Gastroesophageal sphincter (tissue), 4 donors: ENCODE measurements around the gene GET3. TPM values are rescaled to one million over a fixed set of nuclear protein-coding genes. Genes with fewer than 3 reads are reported as not detected.

ENCODE experiments used
- ATAC-seq: fragments of 150-250 bp; one replicate; pipeline ENCODE4 v1.9.1; 2016; ENCODE audit warnings: mild to moderate bottlenecking, moderate library complexity
- H3K27ac ChIP-seq, 4 donors: fragments of 200-600 bp; sonication (generic) in 3 of 4; 1 replicate in 3 of 4; 2 replicates in 1 of 4; pipeline ENCODE4 v1.5.1; 2016 to 2019
- H3K27me3 ChIP-seq: fragments of 200-600 bp; sonication (generic); one replicate; pipeline ENCODE4 v1.5.1; 2019
- H3K36me3 ChIP-seq, 2 donors: fragments of 200-600 bp; sonication (generic); one replicate each; pipeline ENCODE4 v1.5.1; 2019; ENCODE audit warnings: control low read depth in 1 of 2
- H3K4me1 ChIP-seq, 3 donors: fragments of 200-600 bp; sonication (generic); 1 replicate in 2 of 3; 2 replicates in 1 of 3; pipeline ENCODE4 v1.5.1; 2016 to 2019; ENCODE audit warnings: control low read depth in 2 of 3
- H3K4me3 ChIP-seq, 2 donors: fragments of 200-600 bp; sonication (generic); one replicate each; pipeline ENCODE4 v1.5.1; 2019; ENCODE audit warnings: mild to moderate bottlenecking in 1 of 2, moderate library complexity in 1 of 2
- H3K9me3 ChIP-seq, 3 donors: fragments of 200-600 bp; sonication (generic); one replicate each; pipeline ENCODE4 v1.5.1; 2017 to 2019; ENCODE audit warnings: control low read depth in 2 of 3
- EP300 ChIP-seq: sonication (generic); formaldehyde crosslinking; IDR thresholded peaks from one replicate; pipeline ENCODE4 v1.6.1; 2017; ENCODE audit warnings: antibody characterized with exemption, mild to moderate bottlenecking
- POLR2A ChIP-seq, 2 donors: fragments of 450-650 bp; IDR thresholded peaks; one replicate each; pipeline ENCODE4 v1.6.1; 2017; ENCODE audit warnings: antibody characterized with exemption in 2 of 2, mild to moderate bottlenecking in 2 of 2, moderate library complexity in 1 of 2
- POLR2AphosphoS5 ChIP-seq: sonication (generic); formaldehyde crosslinking; IDR thresholded peaks from one replicate; pipeline ENCODE4 v1.6.1; 2017; ENCODE audit warnings: antibody characterized with exemption
- WGBS, 2 donors: methylation state at CpG; one replicate each; pipeline ENCODE4 v1.1.5; 2018; ENCODE audit warnings: low coverage in 1 of 2; 5-methylcytosine and 5-hydroxymethylcytosine counted together
- total RNA-seq, 4 donors: library from RNA; depleted of rRNA; stranded (reverse); fragments of >200 nt; gene quantifications; one replicate each; pipeline ENCODE4 v1.1.0, GENCODE V29; 2016
- TF ChIP-seq, protein P1 (sequence below), 4 experiments: fragments of 200-600 bp in 2 of 4; fragments of 450-650 bp in 2 of 4; sonication (generic) in 1 of 4; IDR thresholded peaks; one replicate each; pipeline ENCODE4 v1.5.1; 2017 to 2019; ENCODE audit warnings: antibody characterized with exemption in 4 of 4, mild to moderate bottlenecking in 2 of 4, moderate library complexity in 2 of 4

The GET3 gene
- total RNA-seq, 4 donors from 2014 or later = 47.3 to 58.2 (median 55.8) TPM

DNA sequence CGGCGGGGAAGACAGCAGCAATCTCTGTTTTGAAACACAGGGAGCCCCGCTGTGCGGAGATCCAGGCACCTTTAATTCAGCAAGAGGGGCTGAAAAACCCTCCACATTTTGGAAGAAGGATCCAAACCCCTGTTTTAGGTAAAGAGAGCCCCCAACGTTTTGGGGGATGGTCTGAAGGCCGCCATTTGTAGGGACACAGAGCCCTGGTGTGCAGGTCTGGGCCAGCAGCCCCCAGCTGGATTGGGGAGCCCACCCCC is 41.5 kb downstream of the GET3 start:
- Histone ChIP-seq H3K9me3 (no peaks in the 10 kb centered on the region), H3K27ac (peak overlapping the region; percentile 72 to 99 (median 98)), H3K4me3 (peak overlapping the region in 1 of 2 donors; percentile 73), H3K36me3 (no peaks in the 10 kb centered on the region), H3K4me1 (peaks cover 0 to 62% (median 27%) of the 10 kb centered on the region in 3 donors), H3K27me3 (no peaks in the 10 kb centered on the region)
- no peak for TF ChIP-seq POLR2AphosphoS5
- no peak for TF ChIP-seq POLR2A (IDR thresholded peaks at IDR 0.05)
- TF ChIP-seq, protein P1, sequence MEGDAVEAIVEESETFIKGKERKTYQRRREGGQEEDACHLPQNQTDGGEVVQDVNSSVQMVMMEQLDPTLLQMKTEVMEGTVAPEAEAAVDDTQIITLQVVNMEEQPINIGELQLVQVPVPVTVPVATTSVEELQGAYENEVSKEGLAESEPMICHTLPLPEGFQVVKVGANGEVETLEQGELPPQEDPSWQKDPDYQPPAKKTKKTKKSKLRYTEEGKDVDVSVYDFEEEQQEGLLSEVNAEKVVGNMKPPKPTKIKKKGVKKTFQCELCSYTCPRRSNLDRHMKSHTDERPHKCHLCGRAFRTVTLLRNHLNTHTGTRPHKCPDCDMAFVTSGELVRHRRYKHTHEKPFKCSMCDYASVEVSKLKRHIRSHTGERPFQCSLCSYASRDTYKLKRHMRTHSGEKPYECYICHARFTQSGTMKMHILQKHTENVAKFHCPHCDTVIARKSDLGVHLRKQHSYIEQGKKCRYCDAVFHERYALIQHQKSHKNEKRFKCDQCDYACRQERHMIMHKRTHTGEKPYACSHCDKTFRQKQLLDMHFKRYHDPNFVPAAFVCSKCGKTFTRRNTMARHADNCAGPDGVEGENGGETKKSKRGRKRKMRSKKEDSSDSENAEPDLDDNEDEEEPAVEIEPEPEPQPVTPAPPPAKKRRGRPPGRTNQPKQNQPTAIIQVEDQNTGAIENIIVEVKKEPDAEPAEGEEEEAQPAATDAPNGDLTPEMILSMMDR (IDR thresholded peaks at IDR 0.05) = no peak
- TF ChIP-seq EP300 = no peak
- whole genome bisulfite sequencing, 2 donors = 0 to 41% methylated on average over 1 to 4 of the region's 6 CpGs
- no peak for ATAC-seq

DNA sequence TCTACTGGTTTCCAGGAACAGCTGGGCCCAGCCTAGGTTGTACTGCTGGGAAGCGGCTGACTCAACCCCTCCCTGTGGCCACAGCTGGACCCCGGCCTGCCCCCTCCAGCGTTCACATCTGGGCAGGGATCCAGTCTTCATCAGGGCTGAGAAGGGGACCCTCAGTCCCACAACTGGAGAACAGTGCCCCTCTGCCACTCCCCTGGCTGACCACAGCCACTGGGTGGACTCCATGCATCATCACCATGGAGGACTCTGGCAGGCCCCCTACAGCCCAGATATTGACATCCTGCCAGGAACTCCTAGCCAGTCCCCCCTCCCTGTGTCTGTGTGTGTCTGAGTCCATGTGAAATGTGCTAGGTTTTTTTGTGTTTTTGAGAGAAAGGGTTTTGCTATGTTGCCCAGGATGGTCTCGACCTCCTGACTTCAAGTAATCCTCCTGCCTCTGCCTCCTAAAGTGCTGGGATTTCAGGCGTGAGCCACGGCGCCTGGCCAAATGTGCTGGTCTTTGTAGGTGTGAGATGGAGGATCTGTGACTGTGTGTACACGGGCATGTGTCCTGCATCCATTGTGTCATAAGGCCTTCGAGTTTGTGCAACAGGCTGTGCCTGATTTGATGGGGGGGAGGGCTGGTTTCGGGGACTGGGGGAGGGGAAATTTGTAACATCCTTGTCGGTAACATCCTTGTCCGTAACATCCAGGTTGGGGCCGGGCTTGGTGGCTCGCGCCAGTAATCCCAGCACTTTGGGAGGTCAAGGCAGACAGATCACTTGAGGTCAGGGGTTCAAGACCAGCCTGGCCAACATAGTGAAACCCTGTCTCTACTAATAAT is 42.1 kb downstream of the GET3 start:
- 36 to 67% methylated on average over 3 to 10 of the region's 15 CpGs for WGBS, 2 donors

DNA sequence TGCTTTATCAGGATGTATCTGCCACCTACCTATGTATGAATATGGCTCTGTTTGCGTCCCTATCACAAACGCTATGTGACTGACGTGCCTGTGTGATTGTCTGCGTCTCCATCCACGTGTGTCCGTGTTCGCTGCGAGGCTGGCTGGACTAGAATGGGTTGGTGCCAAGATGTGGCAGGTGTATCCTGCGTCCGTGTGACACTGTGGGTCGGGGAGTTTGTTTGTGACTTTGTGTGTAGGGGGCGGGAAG is 44.8 kb downstream of the GET3 start:
- Histone ChIP-seq H3K27me3 (no peaks in the 10 kb centered on the region), H3K36me3 (no peaks in the 10 kb centered on the region), H3K27ac (peak overlapping the region; percentile 67 to 100 (median 98)), H3K9me3 (no peaks in the 10 kb centered on the region), H3K4me3 (peak overlapping the region; percentile 33 to 60), H3K4me1 (peaks cover 0 to 85% (median 47%) of the 10 kb centered on the region in 3 donors)
- WGBS, 2 donors = 0% methylated on average over 1 of the region's 12 CpGs; no CpG with 5 or more reads in 1 of the 2 donors
- no peak for ATAC-seq
- TF ChIP-seq EP300 (no peak), POLR2A (IDR thresholded peaks at IDR 0.05) (no peak), POLR2AphosphoS5 (no peak)
- TF ChIP-seq, protein P1 (IDR thresholded peaks at IDR 0.05) = no peak

More for the DNA sequence above, 42.1 kb downstream of the GET3 start:
- Histone ChIP-seq H3K36me3 (no peaks in the 10 kb centered on the region), H3K27ac (peak overlapping the region; percentile 72 to 99 (median 98)), H3K4me1 (peaks cover 0 to 67% (median 32%) of the 10 kb centered on the region in 3 donors), H3K4me3 (peak overlapping the region in 1 of 2 donors; percentile 73), H3K27me3 (no peaks in the 10 kb centered on the region), H3K9me3 (no peaks in the 10 kb centered on the region)
- ATAC-seq = no peak
- TF ChIP-seq, protein P1 (IDR thresholded peaks at IDR 0.05) = no peak
- peak; percentile 75 for TF ChIP-seq POLR2AphosphoS5
- no peak for TF ChIP-seq EP300

DNA sequence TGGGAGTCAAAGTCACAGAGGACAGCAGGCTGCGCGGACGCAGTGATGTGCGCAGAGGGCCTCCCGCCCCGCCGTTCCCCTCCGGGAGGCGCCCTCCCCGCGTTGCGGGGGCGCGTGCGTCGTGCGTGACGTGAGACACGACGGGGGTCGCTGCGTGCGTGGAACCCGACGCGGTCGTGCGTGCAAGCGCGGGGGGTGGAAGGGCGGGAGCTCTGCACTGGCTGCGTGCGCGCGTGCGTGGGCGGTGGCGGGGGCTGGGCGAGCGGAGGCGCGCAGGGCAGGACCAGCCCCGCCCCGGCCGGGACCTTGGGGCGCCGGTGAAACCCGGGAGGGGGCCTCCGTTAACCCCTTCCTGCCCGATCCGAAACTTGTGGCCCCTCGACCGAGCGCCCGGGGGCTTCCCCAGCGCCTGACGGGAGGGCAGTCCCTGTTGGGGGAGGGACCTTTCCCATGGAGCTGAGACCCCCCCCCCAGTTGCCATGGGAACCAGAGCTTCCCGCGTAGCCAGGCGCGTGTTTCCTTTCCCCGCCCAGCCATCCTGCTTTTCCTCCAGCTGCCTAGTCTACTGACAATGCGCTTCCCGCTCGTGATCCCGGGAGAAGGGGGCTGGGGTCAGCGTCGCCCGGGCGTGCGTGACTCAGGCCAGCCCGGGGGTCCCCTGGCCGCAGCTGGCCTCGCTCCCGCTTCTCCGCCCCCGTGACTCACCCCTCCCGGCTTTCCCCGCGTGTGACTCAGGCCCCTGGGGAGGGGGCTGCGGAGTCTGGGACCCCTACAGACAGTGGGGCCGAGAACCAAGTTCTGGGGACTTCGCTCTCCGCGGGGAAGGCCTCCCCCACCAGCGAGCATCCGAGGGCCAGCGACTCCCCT is 45.4 kb downstream of the GET3 start:
- H3K4me3 ChIP-seq = peak overlapping the region; percentile 33 to 60
- peaks cover 0 to 85% (median 45%) of the 10 kb centered on the region in 3 donors for H3K4me1 ChIP-seq
- H3K36me3 ChIP-seq = no peaks in the 10 kb centered on the region
- TF ChIP-seq POLR2A (IDR thresholded peaks at IDR 0.05) = peak; percentile 72 to 79
- TF ChIP-seq, protein P1 (IDR thresholded peaks at IDR 0.05) = peak in 1 of 4 experiments; percentile 30
- peak; percentile 98 for TF ChIP-seq POLR2AphosphoS5
- peak; percentile 97 for TF ChIP-seq EP300
- peak; percentile 70 for ATAC-seq
- H3K9me3 ChIP-seq = no peaks in the 10 kb centered on the region
- no peaks in the 10 kb centered on the region for H3K27me3 ChIP-seq
- no CpG with 5 or more reads among the region's 88 CpGs for WGBS, 2 donors
- peak overlapping the region; percentile 67 to 100 (median 98) for H3K27ac ChIP-seq
